ENCODE results near the gene SH3BP5L. TPM values are rescaled to one million over a fixed set of nuclear protein-coding genes. Genes with fewer than 3 reads are reported as not detected.

SH3BP5L gene
- total RNA-seq, 2 experiments from 2014 or later: 15.9 to 16.8 TPM

- H3K27me3 Mint-ChIP-seq: no peaks in the 10 kb centered on the region
- no peak overlapping the region for H3K27ac Mint-ChIP-seq
- peaks cover 21% of the 10 kb centered on the region for H3K36me3 Mint-ChIP-seq
- peak overlapping the region; percentile 100 for H3K4me3 Mint-ChIP-seq
- DNase-seq: no peak
- peaks cover 54% of the 10 kb centered on the region for H3K4me1 Mint-ChIP-seq
- H3K9me3 Mint-ChIP-seq: no peaks in the 10 kb centered on the region
Observed at GRCh38 chr1:248824701-248825100, 1.0 kb downstream of the SH3BP5L start.

- Mint-ChIP-seq H3K4me3 (peak overlapping the region; percentile 100), H3K36me3 (peaks cover 21% of the 10 kb centered on the region), H3K27me3 (no peaks in the 10 kb centered on the region), H3K27ac (no peak overlapping the region), H3K4me1 (peaks cover 57% of the 10 kb centered on the region), H3K9me3 (no peaks in the 10 kb centered on the region)
- DNase-seq: no peak
Observed at GRCh38 chr1:248824301-248824700, 1.4 kb downstream of the SH3BP5L start.

DNA sequence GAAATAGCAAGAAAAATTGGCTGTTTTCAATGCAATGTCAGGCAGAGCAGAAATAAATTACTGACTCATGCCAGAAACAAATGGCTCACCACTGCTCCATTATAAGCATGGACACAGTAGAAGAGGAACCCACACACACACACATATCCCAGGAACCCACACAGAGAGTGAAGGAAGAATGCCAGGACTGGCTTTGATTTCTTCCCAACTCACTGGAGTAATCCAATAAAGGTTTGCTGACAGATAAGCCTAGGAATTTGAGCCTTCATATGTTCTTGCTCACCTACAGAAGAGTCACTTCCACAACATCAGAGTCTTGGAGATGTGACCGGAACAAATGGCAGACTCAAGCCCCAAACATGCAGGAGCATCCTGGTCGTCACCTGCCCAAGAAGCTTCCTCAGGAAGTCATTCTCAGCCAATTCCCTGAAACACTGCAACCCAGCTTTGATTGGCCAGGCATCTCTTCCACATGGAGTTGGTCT lies 2.2 kb downstream of the SH3BP5L start:
- H3K4me3 Mint-ChIP-seq: peak overlapping the region; percentile 14
- H3K27me3 Mint-ChIP-seq: no peaks in the 10 kb centered on the region
- no peaks in the 10 kb centered on the region for H3K9me3 Mint-ChIP-seq
- peaks cover 24% of the 10 kb centered on the region for H3K36me3 Mint-ChIP-seq
- no peak overlapping the region for H3K27ac Mint-ChIP-seq
- no peak for DNase-seq
- peaks cover 63% of the 10 kb centered on the region for H3K4me1 Mint-ChIP-seq

DNA sequence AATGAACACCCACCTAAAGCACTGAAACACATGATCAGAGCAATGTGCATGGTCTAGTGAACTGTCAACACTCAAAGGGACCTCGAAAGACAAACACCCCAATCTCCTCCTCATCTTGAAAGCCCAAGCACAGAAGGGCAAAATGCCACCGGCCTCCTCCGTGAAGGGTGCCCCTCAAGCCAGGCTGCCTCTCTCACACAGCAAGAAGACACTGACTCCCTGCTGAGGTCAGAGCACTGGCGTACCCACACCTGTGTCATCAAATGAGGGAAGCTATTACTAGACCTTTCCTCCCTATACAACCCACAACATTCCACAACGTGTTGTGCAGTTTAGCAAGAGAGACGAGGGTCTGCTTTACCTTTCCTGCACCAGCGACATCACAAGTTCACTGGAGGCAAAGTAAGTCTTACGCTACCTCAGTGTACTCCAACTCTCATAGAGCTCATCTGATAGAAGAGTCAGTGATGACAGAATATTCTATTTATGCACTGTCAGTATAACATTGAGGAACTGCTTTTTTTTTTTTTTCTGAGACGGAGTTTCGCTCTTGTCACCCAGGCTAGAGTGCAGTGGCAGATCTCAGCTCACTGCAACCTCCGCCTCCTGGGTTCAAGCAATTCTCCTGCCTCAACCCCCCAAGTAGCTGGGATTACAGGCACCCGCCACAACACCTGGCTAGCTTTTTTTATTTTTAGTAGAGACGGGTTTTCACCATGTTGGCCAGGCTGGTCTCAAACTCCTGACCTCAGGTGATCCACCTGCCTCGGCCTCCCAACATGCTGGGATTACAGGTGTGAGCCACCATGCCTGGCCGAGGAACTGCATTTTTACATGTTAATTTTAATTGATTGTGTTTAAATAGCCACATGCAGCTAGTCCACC lies 3.3 kb downstream of the SH3BP5L start:
- Mint-ChIP-seq H3K27me3 (no peaks in the 10 kb centered on the region), H3K4me3 (no peak overlapping the region), H3K36me3 (peaks cover 28% of the 10 kb centered on the region), H3K4me1 (peaks cover 63% of the 10 kb centered on the region), H3K27ac (no peak overlapping the region), H3K9me3 (no peaks in the 10 kb centered on the region)
- DNase-seq: no peak

DNA sequence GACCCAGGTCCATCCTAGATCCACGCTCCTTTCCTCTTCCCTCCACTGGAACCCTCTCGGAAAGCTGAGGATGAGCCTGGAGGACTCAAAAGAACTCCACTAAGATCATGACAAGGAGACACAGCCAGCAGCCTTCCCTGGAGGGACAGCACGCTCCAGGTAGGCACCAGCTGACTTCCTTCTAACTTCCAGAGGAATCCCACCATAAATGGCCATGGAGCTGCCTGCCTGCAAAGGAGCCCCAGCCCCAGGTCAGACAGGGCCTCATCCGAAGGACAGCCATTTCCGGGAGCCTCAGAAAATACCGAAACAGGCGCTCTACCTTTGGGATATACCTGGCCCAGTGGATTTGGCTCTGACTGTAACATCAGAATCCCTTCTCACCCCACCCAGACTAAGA lies 4.1 kb downstream of the SH3BP5L start:
- Mint-ChIP-seq H3K4me1 (peaks cover 62% of the 10 kb centered on the region), H3K9me3 (no peaks in the 10 kb centered on the region), H3K27me3 (no peaks in the 10 kb centered on the region), H3K4me3 (no peak overlapping the region), H3K27ac (no peak overlapping the region), H3K36me3 (peaks cover 28% of the 10 kb centered on the region)
- DNase-seq: no peak

DNA sequence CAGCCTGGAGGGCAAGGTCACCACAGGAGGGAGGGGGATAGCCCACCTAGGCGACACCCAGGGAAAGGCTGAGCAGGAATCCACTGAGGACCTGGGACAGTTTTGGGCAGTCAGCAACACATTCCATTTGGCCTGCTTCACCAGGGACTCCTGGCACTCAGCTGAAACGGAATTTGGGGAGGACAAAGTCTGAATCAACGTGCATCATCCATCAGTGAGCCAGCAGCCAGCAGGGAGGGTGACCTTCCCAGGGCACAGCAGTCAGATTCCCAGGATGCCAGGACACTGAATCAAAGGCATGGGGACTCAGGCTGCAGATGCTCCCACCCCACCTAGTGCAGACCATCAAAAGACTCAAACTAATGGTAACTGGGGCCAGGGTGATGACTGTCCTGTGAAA lies 4.6 kb downstream of the SH3BP5L start:
- Mint-ChIP-seq H3K9me3 (no peaks in the 10 kb centered on the region), H3K4me3 (no peak overlapping the region), H3K27me3 (no peaks in the 10 kb centered on the region), H3K36me3 (peaks cover 28% of the 10 kb centered on the region), H3K27ac (no peak overlapping the region), H3K4me1 (peaks cover 67% of the 10 kb centered on the region)
- DNase-seq: no peak

- Mint-ChIP-seq H3K27me3 (no peaks in the 10 kb centered on the region), H3K36me3 (peaks cover 21% of the 10 kb centered on the region), H3K9me3 (no peaks in the 10 kb centered on the region), H3K27ac (no peak overlapping the region), H3K4me1 (peaks cover 69% of the 10 kb centered on the region), H3K4me3 (no peak overlapping the region)
- DNase-seq: no peak
Observed at GRCh38 chr1:248820041-248820585, 5.6 kb downstream of the SH3BP5L start.

GRCh38 chr1:248818505-248819374 lies 7.0 kb downstream of the SH3BP5L start:
- no peak overlapping the region for H3K27ac Mint-ChIP-seq
- no peak for DNase-seq
- peaks cover 57% of the 10 kb centered on the region for H3K4me1 Mint-ChIP-seq
- H3K4me3 Mint-ChIP-seq: no peak overlapping the region
- H3K27me3 Mint-ChIP-seq: no peaks in the 10 kb centered on the region
- H3K36me3 Mint-ChIP-seq: peaks cover 17% of the 10 kb centered on the region
- H3K9me3 Mint-ChIP-seq: no peaks in the 10 kb centered on the region

DNA sequence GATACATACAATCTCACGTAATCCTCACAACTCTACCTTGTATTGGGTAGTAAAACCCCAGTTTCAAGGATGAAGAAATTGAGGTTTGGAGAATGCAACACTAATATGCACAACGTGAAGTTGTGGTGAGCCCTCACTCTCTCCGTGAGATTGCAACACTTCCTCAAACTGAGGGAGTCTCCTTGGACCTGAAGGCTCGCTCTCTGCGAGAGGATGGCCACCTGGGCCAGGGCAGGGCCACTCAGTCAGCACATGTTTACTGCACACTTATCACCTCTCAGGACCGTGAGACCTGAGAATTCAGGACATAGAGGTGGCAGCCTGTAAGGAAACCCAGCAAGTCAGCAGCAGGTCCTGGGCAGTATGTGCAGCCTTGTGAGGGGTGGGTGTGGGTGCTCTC lies 8.7 kb downstream of the SH3BP5L start:
- no peak for DNase-seq
- Mint-ChIP-seq H3K27ac (no peak overlapping the region), H3K4me1 (peaks cover 42% of the 10 kb centered on the region), H3K27me3 (no peaks in the 10 kb centered on the region), H3K36me3 (peaks cover 18% of the 10 kb centered on the region), H3K9me3 (no peaks in the 10 kb centered on the region), H3K4me3 (no peak overlapping the region)

- Mint-ChIP-seq H3K4me3 (no peak overlapping the region), H3K4me1 (peaks cover 36% of the 10 kb centered on the region), H3K27ac (no peak overlapping the region), H3K36me3 (peaks cover 21% of the 10 kb centered on the region), H3K9me3 (no peaks in the 10 kb centered on the region), H3K27me3 (no peaks in the 10 kb centered on the region)
- no peak for DNase-seq
Observed at GRCh38 chr1:248816042-248816851, 9.5 kb downstream of the SH3BP5L start.

- DNase-seq: no peak
- H3K9me3 Mint-ChIP-seq: no peaks in the 10 kb centered on the region
- H3K4me3 Mint-ChIP-seq: no peak overlapping the region
- H3K27ac Mint-ChIP-seq: no peak overlapping the region
- peaks cover 31% of the 10 kb centered on the region for H3K4me1 Mint-ChIP-seq
- H3K27me3 Mint-ChIP-seq: no peaks in the 10 kb centered on the region
- H3K36me3 Mint-ChIP-seq: peaks cover 21% of the 10 kb centered on the region
Observed at GRCh38 chr1:248815407-248816034, 10.2 kb downstream of the SH3BP5L start.

DNA sequence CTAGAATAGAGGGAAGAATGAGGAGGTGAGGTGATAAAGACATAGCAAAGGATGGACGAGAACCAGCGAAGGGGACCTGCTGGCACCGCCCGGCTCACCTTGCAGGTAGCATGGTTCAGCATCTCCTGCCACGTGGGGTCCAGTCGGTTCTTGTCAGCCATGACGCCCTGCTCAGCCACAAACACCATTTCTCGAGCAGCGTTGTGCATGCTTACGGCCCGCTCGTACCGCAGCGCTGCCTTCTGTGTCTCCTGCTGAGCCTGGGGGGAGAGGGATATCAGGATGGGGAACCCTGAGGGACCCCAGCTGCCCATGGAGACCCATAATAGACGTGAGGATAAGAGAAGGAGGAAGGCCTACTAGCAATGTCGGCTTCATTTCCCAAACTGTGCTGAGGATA lies 11.4 kb downstream of the SH3BP5L start:
- no peaks in the 10 kb centered on the region for H3K9me3 Mint-ChIP-seq
- no peak for DNase-seq
- peaks cover 15% of the 10 kb centered on the region for H3K36me3 Mint-ChIP-seq
- H3K27ac Mint-ChIP-seq: no peak overlapping the region
- no peak overlapping the region for H3K4me3 Mint-ChIP-seq
- no peaks in the 10 kb centered on the region for H3K27me3 Mint-ChIP-seq
- H3K4me1 Mint-ChIP-seq: peaks cover 22% of the 10 kb centered on the region

GRCh38 chr1:248813546-248813945 lies 12.2 kb downstream of the SH3BP5L start:
- no peaks in the 10 kb centered on the region for H3K27me3 Mint-ChIP-seq
- H3K36me3 Mint-ChIP-seq: peaks cover 12% of the 10 kb centered on the region
- H3K4me1 Mint-ChIP-seq: peaks cover 15% of the 10 kb centered on the region
- no peaks in the 10 kb centered on the region for H3K9me3 Mint-ChIP-seq
- H3K27ac Mint-ChIP-seq: no peak overlapping the region
- DNase-seq: no peak
- no peak overlapping the region for H3K4me3 Mint-ChIP-seq
